GM12891 (cell line): ENCODE data around the gene BAIAP3.

Experiments used
- DNase-seq: peaks from one replicate; pipeline ENCODE4 v3.0.0; 2011; ENCODE audit warnings: low spot score; ENCODE audit not compliant: insufficient read length
- FAIRE-seq: peaks from 2 replicates; lab custom pipeline; 2011; peaks lifted over from hg19 to GRCh38; lab: Jason Lieb, UNC
- PAX5 ChIP-seq: IDR thresholded peaks from 2 replicates; pipeline ENCODE4 v1.6.1; 2011; ENCODE audit warnings: low read length, moderate library complexity, mild to moderate bottlenecking; ENCODE audit not compliant: insufficient read depth, severe bottlenecking
- POLR2A ChIP-seq: IDR thresholded peaks from 2 replicates; pipeline ENCODE4 v1.6.1; 2011; ENCODE audit warnings: low read depth, low read length, control low read depth
- POLR2AphosphoS5 ChIP-seq: IDR thresholded peaks from 2 replicates; pipeline ENCODE4 v1.6.1; 2011; ENCODE audit warnings: low read depth, low read length, control low read depth
- POU2F2 ChIP-seq: IDR thresholded peaks from 2 replicates; pipeline ENCODE4 v1.6.1; 2011; ENCODE audit warnings: low read depth, mild to moderate bottlenecking, control low read depth, low read length, moderate library complexity
- SPI1 ChIP-seq: IDR thresholded peaks from 2 replicates; pipeline ENCODE4 v1.6.1; 2011; ENCODE audit warnings: low read depth, low read length, control low read depth
- TAF1 ChIP-seq: IDR thresholded peaks from 2 replicates; pipeline ENCODE4 v1.6.1; 2011; ENCODE audit warnings: low read depth, low read length, control low read depth

BAIAP3 gene

GRCh38 chr16:1299868-1300203, 33.6 kb upstream of the BAIAP3 start:
- DNase-seq (no peak), FAIRE-seq (no peak)
- no peak for TF ChIP-seq TAF1
- no peak for TF ChIP-seq PAX5
- no peak for TF ChIP-seq POLR2AphosphoS5
- TF ChIP-seq SPI1 = no peak
- TF ChIP-seq POLR2A = no peak
- TF ChIP-seq POU2F2 = no peak

GRCh38 chr16:1300664-1301476, 32.6 kb upstream of the BAIAP3 start:
- TF ChIP-seq POU2F2 = no peak
- no peak for TF ChIP-seq POLR2AphosphoS5
- no peak for TF ChIP-seq PAX5
- TF ChIP-seq SPI1 = no peak
- TF ChIP-seq POLR2A = no peak
- no peak for TF ChIP-seq TAF1
- FAIRE-seq (peak; percentile 79), DNase-seq (peak; percentile 91)

- no peak for DNase-seq
- TF ChIP-seq POLR2A = no peak
- no peak for TF ChIP-seq TAF1
- TF ChIP-seq POU2F2 = no peak
- no peak for TF ChIP-seq PAX5
- TF ChIP-seq POLR2AphosphoS5 = no peak
- TF ChIP-seq SPI1 = no peak
- FAIRE-seq = no peak
These were observed 31.9 kb upstream of the BAIAP3 start for GRCh38 chr16:1301562-1301961.

- TF ChIP-seq SPI1 (no peak), PAX5 (no peak), POLR2A (no peak), POLR2AphosphoS5 (no peak), TAF1 (no peak), POU2F2 (no peak)
- no peak for DNase-seq
- no peak for FAIRE-seq
These were observed 27.6 kb upstream of the BAIAP3 start for GRCh38 chr16:1305823-1306222.

GRCh38 chr16:1306334-1306733, 27.1 kb upstream of the BAIAP3 start:
- no peak for FAIRE-seq
- no peak for DNase-seq
- no peak for TF ChIP-seq POU2F2
- TF ChIP-seq SPI1 = no peak

GRCh38 chr16:1308036-1308976, 25.1 kb upstream of the BAIAP3 start:
- TF ChIP-seq TAF1 (no peak), PAX5 (peak; percentile 41)
- FAIRE-seq (peak; percentile 75), DNase-seq (no peak)

GRCh38 chr16:1308977-1309885, 24.2 kb upstream of the BAIAP3 start, which contains the start of gene UBE2I:
TSS of gene UBE2I (plus strand) at chr16:1309636. CDS start at chr16:1314031, 4,395 bp downstream.
- TF ChIP-seq PAX5 (peak; percentile 30), POLR2AphosphoS5 (no peak), POLR2A (0 out of 2 replicates have a peak, but pooled peaks have one; percentile 17), TAF1 (peak; percentile 34), SPI1 (peak; percentile 17; the same call in 1 of the 2 replicates), POU2F2 (0 out of 2 replicates have a peak, but pooled peaks have one; percentile 41)
- DNase-seq = peak; percentile 91
- FAIRE-seq = peak; percentile 100

- FAIRE-seq (no peak), DNase-seq (no peak)
- no peak for TF ChIP-seq SPI1
- TF ChIP-seq PAX5 = no peak
- 0 out of 2 replicates have a peak, but pooled peaks have one; percentile 10 for TF ChIP-seq POLR2AphosphoS5
- no peak for TF ChIP-seq TAF1
These were observed 23.3 kb upstream of the BAIAP3 start for GRCh38 chr16:1309888-1310831.
